ENCODE data around the gene ARRDC1. TPM values are rescaled to one million over a fixed set of nuclear protein-coding genes. Genes with fewer than 3 reads are reported as not detected.

Gene ARRDC1
- total and polyA plus RNA-seq, 9 of the 15 experiments (the other 6 are each of a cell fraction or from before 2014, with no cell fraction given), result 0.21 to 45.3 (median 18.6) TPM

GRCh38 chr9:137580954-137581322 lies 24.5 kb upstream of the ARRDC1 start (continued):
- TF ChIP-seq ERF (CRISPR knock-in tag; IDR thresholded peaks at IDR 0.05) (no peak), TGIF2 (CRISPR knock-in tag; IDR thresholded peaks at IDR 0.05) (no peak), PTTG1 (tag; IDR thresholded peaks at IDR 0.05; ENCODE audit: low read depth) (no peak), ZNF740 (CRISPR knock-in tag; IDR thresholded peaks at IDR 0.05) (no peak), ZNF740 (tag; IDR thresholded peaks at IDR 0.05) (no peak), CTCFL (IDR thresholded peaks at IDR 0.05; ENCODE audit: borderline replicate concordance, insufficient read depth, low read depth, low read length, poor library complexity, severe bottlenecking) (no peak)

All from K562 (cell line).